ENCODE results near the gene IL1B.

- TF ChIP-seq CTCF (IDR thresholded peaks at IDR 0.05) (no peak), POLR2A (IDR thresholded peaks at IDR 0.05) (no peak), POLR2AphosphoS5 (IDR thresholded peaks at IDR 0.05; ENCODE audit: insufficient read depth in 1 of 2, low read depth in 1 of 2) (no peak)
Observed at GRCh38 chr2:112830682-112831512, 5.7 kb downstream of the IL1B start.
